ENCODE results near the gene PTPRN2.

- TF ChIP-seq THRAP3 (IDR thresholded peaks at IDR 0.05; ENCODE audit: borderline replicate concordance) (no peak), DPF2 (IDR thresholded peaks at IDR 0.05) (no peak), SP1 (CRISPR knock-in tag; IDR thresholded peaks at IDR 0.05) (no peak)
Observed at GRCh38 chr7:157610671-157611295, 976.8 kb downstream of the PTPRN2 start.
